BE2C (cell line): ENCODE data around the gene ZBTB48.

Experiments used
- DNase-seq: peaks from one replicate; pipeline ENCODE4 v3.0.0-alpha.2; 2020
- H3K27me3 ChIP-seq: fragments of 250-450 bp; sonication (Bioruptor Pico); 2 replicates; pipeline ENCODE4 v1.5.1; 2020; ENCODE audit warnings: mild to moderate bottlenecking
- H3K36me3 ChIP-seq: fragments of 250-450 bp; sonication (Bioruptor Pico); 2 replicates; pipeline ENCODE4 v1.5.1; 2020; ENCODE audit warnings: mild to moderate bottlenecking
- H3K4me1 ChIP-seq: fragments of 250-450 bp; sonication (Bioruptor Pico); 2 replicates; pipeline ENCODE4 v1.5.1; 2020
- H3K4me3 ChIP-seq: 2 replicates; pipeline ENCODE4 v1.5.1; 2011; ENCODE audit warnings: low read depth, low read length
- H3K9me3 ChIP-seq: fragments of 250-450 bp; sonication (Bioruptor Pico); 2 replicates; pipeline ENCODE4 v1.5.1; 2020
- CTCF ChIP-seq: IDR thresholded peaks from 2 replicates; pipeline ENCODE4 v1.5.1; 2012; ENCODE audit warnings: mild to moderate bottlenecking, low read depth, low read length

ZBTB48 gene

GRCh38 chr1:6592865-6593593, 13.2 kb downstream of the ZBTB48 start:
- Histone ChIP-seq H3K36me3 (peaks cover 35% of the 10 kb centered on the region), H3K4me3 (no peak overlapping the region), H3K9me3 (no peaks in the 10 kb centered on the region), H3K4me1 (no peaks in the 10 kb centered on the region), H3K27me3 (no peaks in the 10 kb centered on the region)
- DNase-seq: no peak
- no peak for TF ChIP-seq CTCF

DNA sequence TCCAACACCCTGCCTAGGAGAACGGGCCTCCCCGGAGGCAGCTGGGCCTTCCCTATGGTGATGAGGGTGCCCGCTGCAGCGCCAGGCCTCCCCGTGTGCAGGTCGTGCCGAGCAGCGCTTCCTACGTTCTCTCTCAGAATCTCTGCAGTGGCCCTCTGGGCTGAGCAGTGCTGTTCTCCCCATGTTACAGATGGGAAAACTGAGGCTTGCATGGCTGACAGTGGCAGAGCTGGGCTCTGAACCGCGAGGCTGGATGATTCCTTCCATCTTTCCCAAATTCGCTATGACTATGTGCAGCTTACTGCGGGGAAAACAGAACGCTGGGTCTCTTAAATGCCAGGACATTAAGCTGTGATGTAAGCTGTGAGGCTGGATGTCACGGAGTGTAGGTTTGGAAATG, 14.0 kb downstream of the ZBTB48 start:
- no peak for TF ChIP-seq CTCF
- Histone ChIP-seq H3K27me3 (no peaks in the 10 kb centered on the region), H3K9me3 (no peaks in the 10 kb centered on the region), H3K36me3 (peaks cover 37% of the 10 kb centered on the region), H3K4me1 (no peaks in the 10 kb centered on the region), H3K4me3 (no peak overlapping the region)
- no peak for DNase-seq

DNA sequence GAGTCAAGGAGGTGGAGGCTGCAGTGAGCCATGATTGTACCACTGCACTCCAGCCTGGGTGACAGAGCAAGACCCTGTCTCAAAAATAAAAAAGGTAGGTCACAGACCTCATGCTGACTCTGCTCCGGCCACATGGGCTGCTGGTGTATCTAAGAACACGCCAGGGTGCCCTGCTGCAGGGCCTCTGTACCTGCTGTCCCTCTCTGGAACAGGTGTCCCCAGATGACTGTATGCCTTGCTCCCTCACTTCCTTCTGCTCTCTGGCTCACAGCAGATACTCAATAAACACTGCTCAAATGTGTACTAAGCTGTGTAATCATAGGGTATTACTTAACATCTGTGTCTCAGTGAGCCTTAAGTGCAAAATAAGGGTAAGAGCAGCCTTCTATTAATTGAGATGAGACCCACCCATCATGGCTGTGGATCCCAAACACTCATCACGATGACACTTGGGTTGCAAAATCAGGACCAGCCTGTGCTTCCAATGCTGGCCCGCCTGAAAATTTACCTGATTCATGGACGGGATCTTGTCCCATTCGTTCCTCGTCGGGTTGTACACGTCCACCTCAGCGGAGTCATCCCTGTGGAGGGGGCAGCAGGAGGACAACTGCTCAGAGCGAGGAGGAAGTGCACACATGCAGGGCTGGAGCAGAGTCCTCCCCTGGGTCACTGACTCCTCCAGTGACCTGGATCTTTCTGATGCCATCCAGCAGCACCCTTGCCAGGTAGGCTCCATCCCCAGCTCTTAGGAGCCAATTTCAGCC, 15.4 kb downstream of the ZBTB48 start:
- no peak for DNase-seq
- no peaks in the 10 kb centered on the region for H3K27me3 ChIP-seq
- no peaks in the 10 kb centered on the region for H3K4me1 ChIP-seq
- TF ChIP-seq CTCF: no peak
- H3K4me3 ChIP-seq: no peak overlapping the region
- no peaks in the 10 kb centered on the region for H3K9me3 ChIP-seq
- peaks cover 39% of the 10 kb centered on the region for H3K36me3 ChIP-seq

DNA sequence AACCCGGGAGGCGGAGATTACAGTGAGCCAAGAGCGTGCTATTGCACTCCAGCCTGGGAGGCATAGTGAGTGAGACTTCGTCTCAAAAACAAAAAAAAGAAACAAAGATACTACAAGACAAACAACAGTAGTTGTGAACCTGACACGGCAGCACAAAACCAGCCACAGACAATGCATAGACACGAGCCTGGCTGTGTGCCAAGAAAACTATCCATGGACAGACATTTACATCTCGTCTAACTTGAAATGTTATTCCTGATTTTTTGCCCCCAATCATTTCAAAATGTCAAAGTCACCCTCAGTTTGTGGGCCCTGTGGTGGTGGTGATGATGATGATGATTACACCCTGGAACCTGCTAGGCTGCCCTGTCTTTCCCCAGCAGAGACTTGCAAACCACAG, 16.6 kb downstream of the ZBTB48 start:
- no peak for TF ChIP-seq CTCF
- Histone ChIP-seq H3K9me3 (no peaks in the 10 kb centered on the region), H3K27me3 (no peaks in the 10 kb centered on the region), H3K36me3 (peaks cover 39% of the 10 kb centered on the region), H3K4me3 (no peak overlapping the region), H3K4me1 (no peaks in the 10 kb centered on the region)
- no peak for DNase-seq

DNA sequence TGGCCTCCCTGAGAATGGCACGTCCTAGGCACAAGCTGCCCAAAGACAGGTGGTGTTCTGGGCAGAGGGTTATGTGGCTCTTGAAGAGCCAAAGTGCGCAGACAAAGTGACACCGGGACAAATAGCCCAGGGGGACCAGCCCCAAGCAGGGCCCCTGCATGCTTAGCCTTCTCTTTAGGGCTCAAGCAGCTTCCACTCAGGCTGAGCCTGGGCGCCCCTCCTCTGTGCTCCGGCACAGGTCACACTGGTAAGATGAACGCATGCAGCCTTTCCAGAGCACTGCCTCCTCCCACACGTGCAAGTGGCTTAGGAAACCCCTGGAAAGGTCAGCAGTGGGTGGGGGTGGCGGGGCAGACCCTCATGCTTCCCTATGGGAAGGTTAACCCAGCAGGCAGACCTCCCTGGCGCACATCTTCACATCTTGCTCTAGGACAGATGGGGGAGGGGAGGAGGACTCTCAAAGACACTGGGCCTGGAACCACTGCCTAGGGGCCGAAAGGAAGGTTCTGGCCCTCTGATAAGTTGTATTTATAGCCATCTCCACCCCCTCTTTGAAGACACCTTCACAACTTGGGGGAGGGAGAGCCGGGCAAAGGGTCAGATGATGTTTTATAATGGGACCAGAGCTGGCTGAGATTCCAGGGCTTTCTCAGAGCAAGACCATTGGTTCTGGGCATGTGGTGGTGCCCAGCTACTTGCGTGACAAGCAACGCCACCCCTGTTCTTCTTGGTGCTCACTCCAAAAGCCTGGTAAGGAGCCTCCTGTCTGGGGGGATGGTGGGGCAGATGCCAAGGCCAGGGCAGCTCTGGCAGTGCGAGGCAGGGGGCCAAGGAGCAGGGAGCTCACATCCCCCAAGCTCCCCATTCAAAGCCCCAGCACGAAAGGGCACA, 17.3 kb downstream of the ZBTB48 start:
- no peaks in the 10 kb centered on the region for H3K27me3 ChIP-seq
- no peaks in the 10 kb centered on the region for H3K9me3 ChIP-seq
- H3K4me3 ChIP-seq: no peak overlapping the region
- no peak for DNase-seq
- peaks cover 39% of the 10 kb centered on the region for H3K36me3 ChIP-seq
- H3K4me1 ChIP-seq: no peaks in the 10 kb centered on the region
- TF ChIP-seq CTCF: no peak
